ACHN (cell line): ENCODE data around the gene SLC35F3.

Source experiments
- DNase-seq: peaks from one replicate; pipeline ENCODE4 v3.0.0-alpha.2; 2015
- in situ Hi-C: cut with HindIII; loops from 2 replicates; pipeline ENCODE4 v1.10.0; 2017; ENCODE audit warnings: low sequenced_read_pairs, low pct_ligation_motif_present, low pct_unique_long_range_greater_than_20kb

Gene SLC35F3

GRCh38 chr1:234309598-234310459 is 405.4 kb downstream of the SLC35F3 start:
- DNase-seq = peak; percentile 61
- in situ Hi-C loops = no loop called here

- no peak for DNase-seq
- in situ Hi-C loops = no loop called here
Observed at GRCh38 chr1:234310460-234310817, 406.0 kb downstream of the SLC35F3 start.

DNA sequence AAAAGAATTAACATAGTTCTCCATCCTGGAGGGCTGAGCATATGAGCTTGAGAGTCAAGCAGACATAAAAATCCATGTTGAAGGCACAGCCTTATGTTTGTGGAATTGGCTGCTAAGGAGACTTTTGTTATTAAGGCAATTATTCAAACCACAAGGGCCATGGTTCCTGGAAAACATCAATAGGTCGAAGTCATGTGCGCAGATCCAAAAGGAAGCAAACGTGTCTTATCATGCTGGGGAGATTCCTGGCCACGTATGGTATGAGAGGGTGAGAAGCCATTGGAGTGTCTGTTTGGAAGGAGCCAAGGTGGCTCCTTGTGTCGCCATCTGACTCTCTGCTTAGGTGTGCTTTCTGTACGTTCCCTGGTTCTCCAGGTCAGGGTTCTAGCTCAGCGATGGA is 406.9 kb downstream of the SLC35F3 start:
- DNase-seq = no peak

GRCh38 chr1:234313171-234313570 is 408.7 kb downstream of the SLC35F3 start:
- in situ Hi-C loops = no loop called here
- no peak for DNase-seq

More for the DNA sequence above, 406.9 kb downstream of the SLC35F3 start:
- in situ Hi-C loops = no loop called here

DNA sequence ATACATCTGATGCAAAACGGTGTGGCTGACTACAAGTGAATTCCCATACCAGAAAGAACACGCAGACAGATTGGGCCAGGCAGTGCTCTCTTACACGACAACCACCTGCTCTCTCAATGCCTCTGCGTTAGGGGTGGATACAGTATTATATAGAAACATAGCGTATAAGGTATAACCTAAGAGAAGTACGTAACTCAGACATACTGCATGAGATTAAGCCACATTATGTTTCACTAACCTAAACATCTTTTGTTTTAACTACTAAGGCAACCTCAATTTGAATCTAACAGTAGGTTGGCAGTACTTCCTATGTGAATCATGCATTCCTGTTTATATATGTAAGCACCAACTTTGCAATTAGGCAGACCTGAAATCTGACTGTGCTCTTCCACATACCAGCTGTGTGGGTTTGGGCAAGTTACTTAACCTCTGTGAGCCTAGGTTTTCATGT is 410.6 kb downstream of the SLC35F3 start:
- no peak for DNase-seq
- in situ Hi-C loops = no loop called here

- in situ Hi-C loops = no loop called here
- no peak for DNase-seq
Observed at GRCh38 chr1:234315588-234315987, 411.1 kb downstream of the SLC35F3 start.

- no peak for DNase-seq
- in situ Hi-C loops = no loop called here
Observed at GRCh38 chr1:234316486-234316885, 412.0 kb downstream of the SLC35F3 start.

GRCh38 chr1:234316937-234317336 is 412.5 kb downstream of the SLC35F3 start:
- in situ Hi-C loops = no loop called here
- no peak for DNase-seq

- in situ Hi-C loops = no loop called here
- DNase-seq = no peak
Observed at GRCh38 chr1:234320069-234320468, 415.6 kb downstream of the SLC35F3 start.

- in situ Hi-C loops = no loop called here
- DNase-seq = no peak
Observed at GRCh38 chr1:234320549-234320948, 416.1 kb downstream of the SLC35F3 start.

GRCh38 chr1:234321231-234321630 is 416.8 kb downstream of the SLC35F3 start:
- in situ Hi-C loops = no loop called here
- DNase-seq = no peak

DNA sequence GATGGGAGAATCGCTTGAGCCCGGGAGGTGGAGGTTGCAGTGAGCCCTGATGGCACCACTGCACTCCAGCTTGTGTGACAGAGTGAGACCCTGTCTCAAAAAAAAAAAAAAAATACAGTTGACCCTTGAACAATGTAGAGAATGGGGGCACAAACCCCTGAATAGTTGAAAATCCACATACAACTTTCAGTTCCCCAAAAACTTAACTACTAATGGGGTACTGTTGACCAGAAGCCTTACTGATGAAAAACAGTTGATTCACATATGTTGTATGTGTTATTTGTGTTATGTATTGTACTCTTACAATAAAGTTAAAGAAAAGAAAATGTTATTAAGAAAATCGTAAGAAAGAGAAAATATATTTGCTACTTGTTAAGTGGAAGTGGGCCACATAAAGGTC is 417.6 kb downstream of the SLC35F3 start:
- DNase-seq = no peak
- in situ Hi-C loops = no loop called here

DNA sequence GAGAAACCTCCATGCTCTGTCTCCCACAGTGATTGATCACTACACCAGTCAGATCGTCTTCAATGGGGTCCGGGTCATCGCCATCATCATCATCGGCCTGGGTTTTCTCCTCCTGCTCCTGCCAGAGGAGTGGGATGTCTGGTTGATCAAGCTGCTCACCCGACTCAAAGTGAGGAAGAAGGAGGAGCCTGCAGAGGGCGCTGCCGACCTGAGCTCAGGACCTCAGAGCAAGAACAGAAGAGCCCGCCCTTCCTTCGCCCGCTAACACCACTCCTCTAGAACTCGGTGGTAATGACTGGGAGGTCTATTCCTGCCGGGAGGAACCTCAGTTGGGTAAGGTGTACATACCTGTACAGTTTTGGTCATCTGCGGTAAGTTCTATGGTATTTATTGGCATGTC is 418.5 kb downstream of the SLC35F3 start:
- in situ Hi-C loops = no loop called here
- peak; percentile 19 for DNase-seq

- in situ Hi-C loops = no loop called here
- DNase-seq = no peak
Observed at GRCh38 chr1:234324821-234325220, 420.3 kb downstream of the SLC35F3 start.

GRCh38 chr1:234325878-234326496 is 421.5 kb downstream of the SLC35F3 start:
- no peak for DNase-seq
- in situ Hi-C loops = no loop called here

- in situ Hi-C loops = no loop called here
- DNase-seq = peak; percentile 60
Observed at GRCh38 chr1:234326497-234327366, 422.3 kb downstream of the SLC35F3 start.

- in situ Hi-C loops = no loop called here
Observed at GRCh38 chr1:234327577-234328164, 423.2 kb downstream of the SLC35F3 start.

DNA sequence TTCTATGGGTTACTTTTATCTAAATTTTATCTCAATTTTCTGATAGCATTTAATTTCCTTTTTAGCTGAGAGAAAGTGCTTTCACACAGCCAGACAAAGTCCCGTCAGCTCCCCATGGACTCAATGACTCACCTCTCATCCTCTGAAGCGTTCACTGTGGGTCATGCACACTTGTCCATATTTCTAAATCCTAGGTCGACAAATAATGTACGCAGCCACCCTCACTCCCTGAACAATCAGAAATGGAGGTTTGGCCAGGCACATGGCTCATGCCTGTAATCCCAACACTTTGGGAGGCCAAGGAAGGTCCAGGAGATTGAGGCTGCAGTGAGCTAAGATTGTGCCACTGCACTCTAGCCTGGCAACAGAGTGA is 426.4 kb downstream of the SLC35F3 start:
- no peak for DNase-seq
- in situ Hi-C loops = no loop called here

More at GRCh38 chr1:234327577-234328164, 423.2 kb downstream of the SLC35F3 start:
- DNase-seq = no peak

DNA sequence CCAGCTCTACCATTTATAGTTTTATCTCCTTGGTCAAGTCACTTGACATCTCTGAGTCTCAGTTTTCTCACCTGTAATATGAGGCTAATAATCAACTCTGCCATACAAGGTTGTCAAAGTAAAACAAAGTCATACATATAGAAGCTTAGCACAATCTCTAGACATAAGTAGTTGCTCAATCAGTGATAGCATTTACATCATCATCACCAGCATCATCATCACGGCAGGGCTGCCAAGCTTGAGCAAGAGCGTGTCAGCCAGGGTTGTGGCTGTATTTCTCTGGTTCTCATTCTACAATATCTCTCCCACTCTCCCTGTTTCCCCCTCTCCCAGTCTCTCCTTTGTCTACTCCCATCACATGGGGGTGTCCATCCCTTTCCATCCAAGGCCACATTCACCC is 427.0 kb downstream of the SLC35F3 start:
- in situ Hi-C loops = no loop called here
- DNase-seq = no peak
